ENCODE data around the gene ACBD6. TPM values are rescaled to one million over a fixed set of nuclear protein-coding genes. Genes with fewer than 3 reads are reported as not detected.
A peak's percentile ranks its signal among the peaks of the same experiment; 100 is the strongest.

The ACBD6 gene
- total RNA-seq, 1 experiment from 2014 or later: 73.6 TPM

- H3K27ac Mint-ChIP-seq (ENCODE audit: unreplicated experiment): no peak overlapping the region
- CTCF ChIA-PET: interaction anchor here (1.0 kb wide), 1 partner anchor 8 kb away, joined by 4 read pairs; no protein-coding TSS in a partner anchor
- peaks cover 4% of the 10 kb centered on the region for H3K27me3 Mint-ChIP-seq (ENCODE audit: unreplicated experiment)
- peak; percentile 40 for DNase-seq
- no TSS peak for BruUV-seq (replicated peaks)
- intact Hi-C loops (cut with micrococcal nuclease; ENCODE audit: unreplicated experiment): loop anchor here (5.0 kb wide), 1 partner anchor 147 kb away; no protein-coding TSS in a partner anchor
- no peak overlapping the region for H3K4me3 Mint-ChIP-seq (ENCODE audit: low read depth, unreplicated experiment)
- H3K9me3 Mint-ChIP-seq (ENCODE audit: low read depth, unreplicated experiment): no peaks in the 10 kb centered on the region
- peak; percentile 37 for TF ChIP-seq CTCF (IDR thresholded peaks at IDR 0.05; ENCODE audit: unreplicated experiment)
- H3K36me3 Mint-ChIP-seq (ENCODE audit: insufficient read depth, unreplicated experiment): peaks cover 22% of the 10 kb centered on the region
- H3K4me1 Mint-ChIP-seq (ENCODE audit: low read depth, unreplicated experiment): peaks cover 13% of the 10 kb centered on the region
Measured at GRCh38 chr1:180269645-180270529, 232.5 kb downstream of the ACBD6 start.

GRCh38 chr1:180268556-180269075 is 233.8 kb downstream of the ACBD6 start:
- intact Hi-C loops (cut with micrococcal nuclease; ENCODE audit: unreplicated experiment): no loop called here
- Mint-ChIP-seq H3K4me1 (ENCODE audit: low read depth, unreplicated experiment) (peaks cover 13% of the 10 kb centered on the region), H3K4me3 (ENCODE audit: low read depth, unreplicated experiment) (no peak overlapping the region), H3K27me3 (ENCODE audit: unreplicated experiment) (peaks cover 16% of the 10 kb centered on the region), H3K27ac (ENCODE audit: unreplicated experiment) (no peak overlapping the region), H3K36me3 (ENCODE audit: insufficient read depth, unreplicated experiment) (peaks cover 22% of the 10 kb centered on the region), H3K9me3 (ENCODE audit: low read depth, unreplicated experiment) (no peaks in the 10 kb centered on the region)
- TF ChIP-seq CTCF (IDR thresholded peaks at IDR 0.05; ENCODE audit: unreplicated experiment): no peak
- no TSS peak for BruUV-seq (replicated peaks)
- CTCF ChIA-PET: interaction anchor here (0.7 kb wide), 2 partner anchors 89 to 98 kb away, joined by 3 to 6 read pairs; no protein-coding TSS in a partner anchor
- DNase-seq: no peak

GRCh38 chr1:180267761-180268555 is 234.4 kb downstream of the ACBD6 start:
- CTCF ChIA-PET: interaction anchor here (0.6 to 0.7 kb wide), 2 partner anchors 97 to 695 kb away, joined by 3 read pairs; no protein-coding TSS in a partner anchor

More at GRCh38 chr1:180267761-180268555, 234.4 kb downstream of the ACBD6 start:
- no peak overlapping the region for H3K4me3 Mint-ChIP-seq (ENCODE audit: low read depth, unreplicated experiment)
- H3K4me1 Mint-ChIP-seq (ENCODE audit: low read depth, unreplicated experiment): peaks cover 13% of the 10 kb centered on the region
- intact Hi-C loops (cut with micrococcal nuclease; ENCODE audit: unreplicated experiment): no loop called here
- H3K27me3 Mint-ChIP-seq (ENCODE audit: unreplicated experiment): peaks cover 17% of the 10 kb centered on the region
- no TSS peak for BruUV-seq (replicated peaks)
- H3K27ac Mint-ChIP-seq (ENCODE audit: unreplicated experiment): no peak overlapping the region
- DNase-seq: no peak
- peaks cover 22% of the 10 kb centered on the region for H3K36me3 Mint-ChIP-seq (ENCODE audit: insufficient read depth, unreplicated experiment)
- no peak for TF ChIP-seq CTCF (IDR thresholded peaks at IDR 0.05; ENCODE audit: unreplicated experiment)
- H3K9me3 Mint-ChIP-seq (ENCODE audit: low read depth, unreplicated experiment): no peaks in the 10 kb centered on the region
